ENCODE data around the gene ADCY6. TPM values are rescaled to one million over a fixed set of nuclear protein-coding genes. Genes with fewer than 3 reads are reported as not detected.

ADCY6 gene
- total and polyA plus RNA-seq, 2 of the 4 experiments (the other 2 are of a cell fraction) = 18.5 to 34.4 TPM

DNA sequence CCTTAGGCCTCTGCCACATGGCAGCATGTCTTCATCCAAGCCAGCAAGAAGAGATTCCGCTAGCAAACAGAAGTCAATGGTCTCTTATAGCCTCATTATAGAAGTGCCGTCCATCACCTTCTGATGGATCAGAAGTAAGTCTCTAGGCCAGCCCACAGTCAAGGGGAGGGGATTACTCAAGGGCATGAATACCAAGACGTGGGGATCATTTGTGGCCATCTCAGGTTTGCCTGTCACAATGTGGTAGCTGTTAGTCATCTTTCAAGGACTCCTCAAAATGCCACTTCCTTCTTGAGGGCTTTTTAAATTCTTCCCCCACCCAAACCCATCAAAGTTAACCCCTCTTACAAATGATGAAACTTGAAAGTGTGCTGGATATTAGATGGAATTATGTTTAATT lies 8.1 kb upstream of the ADCY6 start:
- Histone ChIP-seq H2AK9ac (replicated peaks; ENCODE audit: low read depth, low read length, poor library complexity) (peak overlapping the region; percentile 68), H3K27ac (ENCODE audit: insufficient read depth, low read length) (no peak overlapping the region), H4K5ac (ENCODE audit: low read depth, low read length) (no peak overlapping the region), H3K56ac (ENCODE audit: extremely low read depth, insufficient read depth, low read length) (no peak overlapping the region), H2AFZ (replicated peaks; ENCODE audit: low read length, poor library complexity) (peak overlapping the region; percentile 23), H4K20me1 (ENCODE audit: insufficient read depth, low read length) (no peaks in the 10 kb centered on the region), H3K36me3 (ENCODE audit: control insufficient read depth, insufficient read depth, low read length) (no peaks in the 10 kb centered on the region), H3K79me1 (ENCODE audit: low read depth in 1 of 2, low read length in 2 of 2) (no peaks in the 10 kb centered on the region), H4K8ac (ENCODE audit: low read depth in 2 of 2, low read length in 2 of 2) (no peak overlapping the region), H2BK15ac (ENCODE audit: low read depth, low read length) (0 out of 3 replicates have a peak overlapping the region, but pooled peaks have one; percentile 51), H3K4me2 (ENCODE audit: low read depth, low read length) (no peak overlapping the region), H3K27me3 (ENCODE audit: control insufficient read depth, insufficient read depth, low read length) (no peaks in the 10 kb centered on the region), H3K4me3 (ENCODE audit: insufficient read depth, low read depth, low read length) (no peak overlapping the region), H3K23ac (ENCODE audit: low read depth, low read length) (peak overlapping the region; percentile 72; the same call in 1 of the 2 replicates), H3K18ac (ENCODE audit: low read depth, low read length) (no peak overlapping the region), H3K14ac (replicated peaks; ENCODE audit: low read depth, low read length) (no peak overlapping the region; the same call in 1 of the 2 replicates), H3K4ac (ENCODE audit: low read depth, low read length) (peak overlapping the region; percentile 18; the same call in 1 of the 2 replicates), H2AK5ac (ENCODE audit: low read depth, low read length) (peak overlapping the region; percentile 46; the same call in 1 of the 2 replicates), H2BK5ac (ENCODE audit: low read depth, low read length, poor library complexity, severe bottlenecking) (no peak overlapping the region), H2BK120ac (ENCODE audit: low read depth, low read length) (no peak overlapping the region; the same call in 1 of the 2 replicates), H3K9ac (ENCODE audit: low read depth, low read length) (no peak overlapping the region), H3K4me1 (ENCODE audit: control insufficient read depth, insufficient read depth, low read length) (no peaks in the 10 kb centered on the region), H3K9me1 (ENCODE audit: insufficient read depth, low read length) (0 out of 2 replicates have a peak, but pooled peaks cover 5% of the 10 kb centered on the region), H3K9me3 (ENCODE audit: control insufficient read depth, insufficient read depth, low read length) (no peaks in the 10 kb centered on the region), H2BK20ac (ENCODE audit: low read depth, low read length) (no peak overlapping the region), H4K91ac (ENCODE audit: insufficient read depth, low read depth, low read length) (no peak overlapping the region)
- 100% methylated on average over 1 of the region's 3 CpGs; no CpG with 5 or more reads in 1 of the 2 experiments for WGBS, 2 experiments (ENCODE audit: extremely low coverage in 2 of 2, insufficient read length in 1 of 2)
- no peak for ATAC-seq (ENCODE audit: low read depth)
- TF ChIP-seq, protein P1, sequence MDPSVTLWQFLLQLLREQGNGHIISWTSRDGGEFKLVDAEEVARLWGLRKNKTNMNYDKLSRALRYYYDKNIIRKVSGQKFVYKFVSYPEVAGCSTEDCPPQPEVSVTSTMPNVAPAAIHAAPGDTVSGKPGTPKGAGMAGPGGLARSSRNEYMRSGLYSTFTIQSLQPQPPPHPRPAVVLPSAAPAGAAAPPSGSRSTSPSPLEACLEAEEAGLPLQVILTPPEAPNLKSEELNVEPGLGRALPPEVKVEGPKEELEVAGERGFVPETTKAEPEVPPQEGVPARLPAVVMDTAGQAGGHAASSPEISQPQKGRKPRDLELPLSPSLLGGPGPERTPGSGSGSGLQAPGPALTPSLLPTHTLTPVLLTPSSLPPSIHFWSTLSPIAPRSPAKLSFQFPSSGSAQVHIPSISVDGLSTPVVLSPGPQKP (IDR thresholded peaks at IDR 0.05; ENCODE audit: borderline replicate concordance, low read depth, low read length) = no peak
- no peak for TF ChIP-seq FOS (IDR thresholded peaks at IDR 0.05; ENCODE audit: low read depth, low read length)
- no peak for TF ChIP-seq SMC3 (IDR thresholded peaks at IDR 0.05; ENCODE audit: low read depth, low read length)
- TF ChIP-seq, protein P2, sequence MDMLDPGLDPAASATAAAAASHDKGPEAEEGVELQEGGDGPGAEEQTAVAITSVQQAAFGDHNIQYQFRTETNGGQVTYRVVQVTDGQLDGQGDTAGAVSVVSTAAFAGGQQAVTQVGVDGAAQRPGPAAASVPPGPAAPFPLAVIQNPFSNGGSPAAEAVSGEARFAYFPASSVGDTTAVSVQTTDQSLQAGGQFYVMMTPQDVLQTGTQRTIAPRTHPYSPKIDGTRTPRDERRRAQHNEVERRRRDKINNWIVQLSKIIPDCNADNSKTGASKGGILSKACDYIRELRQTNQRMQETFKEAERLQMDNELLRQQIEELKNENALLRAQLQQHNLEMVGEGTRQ (IDR thresholded peaks at IDR 0.05; ENCODE audit: low read depth, low read length) = no peak
- TF ChIP-seq, protein P3, sequence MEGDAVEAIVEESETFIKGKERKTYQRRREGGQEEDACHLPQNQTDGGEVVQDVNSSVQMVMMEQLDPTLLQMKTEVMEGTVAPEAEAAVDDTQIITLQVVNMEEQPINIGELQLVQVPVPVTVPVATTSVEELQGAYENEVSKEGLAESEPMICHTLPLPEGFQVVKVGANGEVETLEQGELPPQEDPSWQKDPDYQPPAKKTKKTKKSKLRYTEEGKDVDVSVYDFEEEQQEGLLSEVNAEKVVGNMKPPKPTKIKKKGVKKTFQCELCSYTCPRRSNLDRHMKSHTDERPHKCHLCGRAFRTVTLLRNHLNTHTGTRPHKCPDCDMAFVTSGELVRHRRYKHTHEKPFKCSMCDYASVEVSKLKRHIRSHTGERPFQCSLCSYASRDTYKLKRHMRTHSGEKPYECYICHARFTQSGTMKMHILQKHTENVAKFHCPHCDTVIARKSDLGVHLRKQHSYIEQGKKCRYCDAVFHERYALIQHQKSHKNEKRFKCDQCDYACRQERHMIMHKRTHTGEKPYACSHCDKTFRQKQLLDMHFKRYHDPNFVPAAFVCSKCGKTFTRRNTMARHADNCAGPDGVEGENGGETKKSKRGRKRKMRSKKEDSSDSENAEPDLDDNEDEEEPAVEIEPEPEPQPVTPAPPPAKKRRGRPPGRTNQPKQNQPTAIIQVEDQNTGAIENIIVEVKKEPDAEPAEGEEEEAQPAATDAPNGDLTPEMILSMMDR (conservative IDR thresholded peaks at IDR 0.05; ENCODE audit: low read depth, low read length) = no peak
- no peak for TF ChIP-seq RAD21 (IDR thresholded peaks at IDR 0.05; ENCODE audit: low read length)
- no peak for TF ChIP-seq CEBPB (IDR thresholded peaks at IDR 0.05; ENCODE audit: low read depth, low read length)
- no peak for TF ChIP-seq MAZ (IDR thresholded peaks at IDR 0.05; ENCODE audit: borderline replicate concordance, low read depth, low read length)
- no peak for TF ChIP-seq POLR2A (IDR thresholded peaks at IDR 0.05; ENCODE audit: low read depth, low read length)
- no peak for TF ChIP-seq MXI1 (IDR thresholded peaks at IDR 0.05; ENCODE audit: borderline replicate concordance, low read depth, low read length)
- TF ChIP-seq CHD1 (IDR thresholded peaks at IDR 0.05; ENCODE audit: low read depth, low read length) = no peak
- TF ChIP-seq RCOR1 (IDR thresholded peaks at IDR 0.05; ENCODE audit: insufficient replicate concordance, low read length) = no peak
- TF ChIP-seq RFX5 (IDR thresholded peaks at IDR 0.05; ENCODE audit: low read depth, low read length) = no peak
- no peak for TF ChIP-seq BHLHE40 (IDR thresholded peaks at IDR 0.05; ENCODE audit: low read depth, low read length)
- TF ChIP-seq MAFK (IDR thresholded peaks at IDR 0.05; ENCODE audit: low read depth, low read length) = no peak
- TF ChIP-seq NFE2L2 (IDR thresholded peaks at IDR 0.05; ENCODE audit: low read depth, low read length) = no peak
- in situ Hi-C loops (cut with MboI; ENCODE audit: low sequenced_read_pairs) = loop anchor here (5.0 to 25.0 kb wide), 2 partner anchors 45 to 260 kb away; partner anchors contain the start of gene OR8S1
- BruUV-seq (replicated peaks) = no TSS peak
- intact Hi-C loops (cut with micrococcal nuclease) = loop anchor here (1.0 to 5.0 kb wide), 4 partner anchors 14 to 180 kb away; partner anchors contain the start of gene KANSL2
- dilution Hi-C loops (cut with HindIII; ENCODE audit: low sequenced_read_pairs, unreplicated experiment) = no loop called here
- DNase-seq = no peak
- ChIA-PET POLR2A (ENCODE audit: unreplicated experiment) (interaction anchor here (0.6 to 0.7 kb wide), 2 partner anchors 35 to 168 kb away, joined by 3 to 17 read pairs; no protein-coding TSS in a partner anchor), CTCF (interaction anchor here (0.5 to 1.8 kb wide), 5 partner anchors 18 to 179 kb away, joined by 3 to 9 read pairs (median 3); no protein-coding TSS in a partner anchor)

Measured in IMR-90 (cell line).